Measurements from ENCODE around the gene PTPRM. TPM values are rescaled to one million over a fixed set of nuclear protein-coding genes. Genes with fewer than 3 reads are reported as not detected.
A peak's percentile ranks its signal among the peaks of the same experiment; 100 is the strongest.

The PTPRM gene
- total RNA-seq, 1 donor from 2014 or later: 13.9 TPM

DNA sequence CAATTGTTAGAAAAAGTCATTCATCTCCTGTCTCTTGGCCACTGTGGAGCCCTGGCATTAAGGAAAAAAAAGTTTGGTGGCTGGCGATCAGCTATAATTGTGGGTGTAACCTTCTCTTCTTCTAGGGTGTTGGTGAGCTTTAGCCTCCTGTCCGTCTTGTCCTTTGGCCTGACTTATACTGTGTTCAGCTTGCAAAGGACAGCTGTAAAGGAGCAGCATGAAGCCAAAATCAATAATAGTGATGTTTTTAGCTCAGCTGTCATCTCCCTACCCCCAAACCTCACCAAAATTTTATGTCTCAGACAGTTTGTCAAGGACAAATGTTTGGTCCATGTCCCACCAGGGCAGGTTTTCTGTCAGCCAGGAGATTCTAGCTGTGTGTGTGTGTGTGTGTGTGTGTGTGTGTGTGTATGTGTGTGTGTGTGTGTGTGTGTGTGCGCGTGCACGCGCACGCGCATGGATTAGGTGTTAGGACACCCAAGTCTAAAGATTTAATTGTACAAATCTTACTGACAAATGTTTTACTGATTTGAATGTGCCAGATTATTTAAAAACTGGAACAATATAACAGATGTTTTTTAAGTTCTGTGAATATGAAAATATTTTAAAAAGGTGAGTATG, 109.2 kb downstream of the PTPRM start:
- Histone ChIP-seq H2AFZ (replicated peaks) (no peak overlapping the region), H3K4me1 (no peaks in the 10 kb centered on the region), H3K27ac (no peak overlapping the region), H3K79me2 (ENCODE audit: low read depth) (no peaks in the 10 kb centered on the region), H3K9me3 (ENCODE audit: low read depth) (no peaks in the 10 kb centered on the region), H3F3A (ENCODE audit: low read depth) (no peaks in the 10 kb centered on the region), H3K27me3 (no peaks in the 10 kb centered on the region), H3K4me2 (no peak overlapping the region), H3K9ac (no peak overlapping the region), H3K36me3 (no peaks in the 10 kb centered on the region), H4K20me1 (ENCODE audit: low read depth) (no peaks in the 10 kb centered on the region), H3K4me3 (no peak overlapping the region)
- no peaks in the 10 kb centered on the region for H3K36me3 Mint-ChIP-seq
- no peaks in the 10 kb centered on the region for H3K9me3 Mint-ChIP-seq
- no peak overlapping the region for H3K4me3 Mint-ChIP-seq
- no peak for DNase-seq (ENCODE audit: low spot score)
- no peaks in the 10 kb centered on the region for H3K27me3 Mint-ChIP-seq (ENCODE audit: insufficient read depth, low read depth)
- no peaks in the 10 kb centered on the region for H3K4me1 Mint-ChIP-seq
- TF ChIP-seq EZH2 (IDR thresholded peaks at IDR 0.05) (no peak), CTCF (IDR thresholded peaks at IDR 0.05) (no peak), EZH2phosphoT487 (IDR thresholded peaks at IDR 0.05) (no peak)
- no peak overlapping the region for H3K27ac Mint-ChIP-seq

DNA sequence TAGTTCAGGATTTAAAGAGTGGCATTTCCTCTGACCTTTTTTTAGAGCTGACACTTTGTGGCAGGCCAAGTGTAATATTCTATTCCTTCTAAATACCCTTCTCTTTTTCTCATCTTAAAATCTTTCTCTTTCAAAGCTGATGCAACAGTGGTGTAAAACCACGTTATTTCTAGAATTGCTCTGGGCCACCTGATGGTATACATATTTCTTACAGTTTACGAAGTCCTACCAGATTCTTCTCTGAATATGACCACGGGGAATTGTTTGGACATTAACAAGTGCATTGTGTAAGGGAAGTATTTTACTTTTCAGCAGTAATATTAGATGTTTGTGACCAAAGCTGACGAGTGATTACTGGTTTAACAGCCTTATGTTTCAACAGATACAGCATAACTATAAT, 109.9 kb downstream of the PTPRM start:
- no peak overlapping the region for H2AFZ ChIP-seq (replicated peaks)
- H3K4me1 Mint-ChIP-seq: no peaks in the 10 kb centered on the region
- no peak for DNase-seq (ENCODE audit: low spot score)
- H3F3A ChIP-seq (ENCODE audit: low read depth): no peaks in the 10 kb centered on the region
- no peaks in the 10 kb centered on the region for H3K9me3 ChIP-seq (ENCODE audit: low read depth)
- no peaks in the 10 kb centered on the region for H3K9me3 Mint-ChIP-seq
- no peaks in the 10 kb centered on the region for H3K27me3 ChIP-seq
- H3K27ac Mint-ChIP-seq: peak overlapping the region; percentile 3
- no peaks in the 10 kb centered on the region for H3K79me2 ChIP-seq (ENCODE audit: low read depth)
- H3K4me3 ChIP-seq: no peak overlapping the region
- no peak overlapping the region for H3K9ac ChIP-seq
- no peaks in the 10 kb centered on the region for H3K4me1 ChIP-seq
- H3K4me3 Mint-ChIP-seq: no peak overlapping the region
- no peak for TF ChIP-seq CTCF (IDR thresholded peaks at IDR 0.05)
- no peak for TF ChIP-seq EZH2 (IDR thresholded peaks at IDR 0.05)
- TF ChIP-seq EZH2phosphoT487 (IDR thresholded peaks at IDR 0.05): no peak
- no peak overlapping the region for H3K27ac ChIP-seq
- H3K27me3 Mint-ChIP-seq (ENCODE audit: insufficient read depth, low read depth): no peaks in the 10 kb centered on the region
- no peak overlapping the region for H3K4me2 ChIP-seq
- no peaks in the 10 kb centered on the region for H3K36me3 ChIP-seq
- no peaks in the 10 kb centered on the region for H3K36me3 Mint-ChIP-seq
- no peaks in the 10 kb centered on the region for H4K20me1 ChIP-seq (ENCODE audit: low read depth)

DNA sequence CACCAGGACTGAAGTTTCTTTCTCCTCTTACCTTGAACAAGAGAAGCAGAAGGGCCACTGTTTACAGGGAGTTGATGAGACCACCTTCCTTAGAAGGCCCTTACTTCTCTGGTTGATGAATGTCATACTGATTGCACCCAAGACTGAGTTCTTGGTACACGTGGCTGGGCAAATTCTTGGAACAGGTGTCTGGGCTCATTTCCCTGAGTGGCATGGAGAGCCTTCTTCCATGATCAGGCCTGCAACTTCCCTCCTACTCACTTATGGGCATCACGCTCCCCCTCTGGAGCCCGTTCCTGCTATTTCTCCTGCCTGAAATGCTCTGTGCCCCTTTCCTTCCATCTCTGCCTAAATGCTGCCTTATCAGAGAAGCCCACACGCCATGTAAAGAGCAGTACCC, 110.3 kb downstream of the PTPRM start:
- Histone ChIP-seq H3F3A (ENCODE audit: low read depth) (no peaks in the 10 kb centered on the region), H3K79me2 (ENCODE audit: low read depth) (no peaks in the 10 kb centered on the region), H3K36me3 (no peaks in the 10 kb centered on the region), H3K4me1 (no peaks in the 10 kb centered on the region), H3K27me3 (no peaks in the 10 kb centered on the region), H3K4me3 (no peak overlapping the region), H3K9ac (no peak overlapping the region), H3K4me2 (no peak overlapping the region), H2AFZ (replicated peaks) (no peak overlapping the region), H4K20me1 (ENCODE audit: low read depth) (no peaks in the 10 kb centered on the region), H3K27ac (no peak overlapping the region), H3K9me3 (ENCODE audit: low read depth) (no peaks in the 10 kb centered on the region)
- no peaks in the 10 kb centered on the region for H3K4me1 Mint-ChIP-seq
- H3K27me3 Mint-ChIP-seq (ENCODE audit: insufficient read depth, low read depth): no peaks in the 10 kb centered on the region
- H3K36me3 Mint-ChIP-seq: no peaks in the 10 kb centered on the region
- TF ChIP-seq CTCF (IDR thresholded peaks at IDR 0.05) (no peak), EZH2 (IDR thresholded peaks at IDR 0.05) (no peak), EZH2phosphoT487 (IDR thresholded peaks at IDR 0.05) (no peak)
- no peak for DNase-seq (ENCODE audit: low spot score)
- no peaks in the 10 kb centered on the region for H3K9me3 Mint-ChIP-seq
- no peak overlapping the region for H3K4me3 Mint-ChIP-seq
- no peak overlapping the region for H3K27ac Mint-ChIP-seq

Data from neural progenitor cell (in vitro differentiated cells).